Limb (tissue), 2 donors: Measurements from ENCODE around the gene EXOC3L4.
"Not testable (repeated sequence)": the region's sequence is repeated elsewhere in the genome, so short reads cannot be mapped to it uniquely, and the experiment has no call there.

Experiments used
- DNase-seq, 2 donors: peaks; one replicate each; pipeline ENCODE4 v3.0.0-alpha.2; 2016; ENCODE audit errors: extremely low spot score in 2 of 2

Gene EXOC3L4

DNA sequence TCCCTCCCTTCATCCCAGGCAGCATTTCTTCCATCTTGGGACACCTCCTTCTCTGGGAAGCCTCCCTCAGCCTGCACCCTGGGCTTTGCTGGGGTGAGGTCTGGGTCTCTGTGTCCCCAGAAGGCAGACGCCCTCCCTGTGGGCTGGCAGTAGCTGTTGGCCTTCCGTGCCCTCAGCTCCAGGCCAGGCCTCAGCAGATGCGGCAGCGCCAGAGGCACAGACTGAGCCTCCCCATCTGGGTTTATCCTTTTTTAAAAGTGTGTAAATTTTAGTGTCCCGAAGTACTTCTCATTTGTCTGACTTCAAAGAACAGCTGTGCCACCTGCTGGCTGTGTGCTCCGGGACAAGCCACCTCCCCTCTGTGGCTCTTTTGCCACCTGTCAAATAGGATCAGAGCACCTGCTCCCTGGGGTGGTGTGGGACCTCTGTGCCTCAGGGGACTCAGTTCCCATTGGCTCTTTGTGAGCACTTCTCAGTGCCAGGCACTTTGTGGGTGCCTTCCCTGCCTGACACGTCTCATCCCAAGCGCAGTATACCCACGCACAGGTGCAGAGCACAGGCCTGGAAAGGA lies 11.1 kb downstream of the EXOC3L4 start:
- no peak for DNase-seq

DNA sequence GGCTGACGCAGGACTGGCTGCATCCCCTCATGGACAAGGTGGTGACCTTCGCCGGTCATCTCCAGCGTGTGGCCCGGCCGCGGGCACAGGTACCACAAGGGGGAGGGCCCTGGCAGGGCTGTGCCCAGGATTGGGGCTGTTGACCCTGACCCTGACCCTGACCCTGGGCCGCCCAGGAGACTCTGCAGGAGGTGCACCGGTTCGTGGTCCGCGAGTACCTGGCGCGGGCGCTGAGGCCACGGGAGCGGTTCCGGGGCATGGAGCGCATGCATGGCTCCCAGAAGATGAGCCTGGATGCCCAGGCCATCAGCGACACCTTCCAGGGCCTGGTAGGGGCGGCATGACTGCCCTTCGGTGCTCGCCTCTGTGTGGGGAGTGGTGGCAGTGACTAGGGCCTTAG lies 12.9 kb downstream of the EXOC3L4 start:
- no peak for DNase-seq

DNA sequence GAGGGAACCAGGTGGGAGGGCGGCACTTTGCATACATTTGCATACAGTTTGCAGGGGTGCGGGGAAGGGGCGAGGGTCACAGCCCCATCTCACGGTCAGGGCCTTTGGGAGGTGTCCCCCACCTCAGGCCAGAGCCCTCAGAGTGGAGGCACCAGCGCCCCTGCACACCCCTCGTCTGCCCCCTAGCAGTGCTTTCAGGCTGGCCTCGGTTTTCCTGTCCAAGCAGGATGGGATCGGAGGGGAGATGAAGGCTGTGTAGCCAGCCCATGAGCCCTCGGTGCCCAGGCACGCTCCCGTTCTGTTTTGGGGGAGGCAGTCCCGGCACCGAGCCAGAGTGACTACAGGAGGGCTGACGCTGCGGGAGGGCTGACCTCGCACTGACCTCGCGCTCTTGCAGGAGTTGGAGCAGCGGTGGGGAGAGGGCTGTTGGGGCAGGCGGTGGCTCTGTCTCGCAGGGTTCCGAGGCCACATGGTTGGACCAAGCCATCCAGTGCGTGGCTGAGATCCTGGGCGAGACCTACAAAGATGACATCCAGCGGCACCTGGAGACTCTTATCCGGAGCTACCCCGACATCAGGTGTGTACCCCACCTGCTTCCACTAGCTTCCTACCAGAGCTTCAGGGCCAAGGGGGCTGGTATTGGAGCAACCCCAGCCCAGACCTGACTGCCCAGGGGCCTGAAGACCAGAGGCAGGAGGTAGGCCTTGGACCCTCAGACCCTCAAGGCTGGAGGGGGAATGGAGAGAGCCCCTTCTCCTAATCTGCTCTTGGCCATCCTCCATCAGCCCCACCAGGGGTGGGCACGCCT lies 13.6 kb downstream of the EXOC3L4 start:
- no peak for DNase-seq

DNA sequence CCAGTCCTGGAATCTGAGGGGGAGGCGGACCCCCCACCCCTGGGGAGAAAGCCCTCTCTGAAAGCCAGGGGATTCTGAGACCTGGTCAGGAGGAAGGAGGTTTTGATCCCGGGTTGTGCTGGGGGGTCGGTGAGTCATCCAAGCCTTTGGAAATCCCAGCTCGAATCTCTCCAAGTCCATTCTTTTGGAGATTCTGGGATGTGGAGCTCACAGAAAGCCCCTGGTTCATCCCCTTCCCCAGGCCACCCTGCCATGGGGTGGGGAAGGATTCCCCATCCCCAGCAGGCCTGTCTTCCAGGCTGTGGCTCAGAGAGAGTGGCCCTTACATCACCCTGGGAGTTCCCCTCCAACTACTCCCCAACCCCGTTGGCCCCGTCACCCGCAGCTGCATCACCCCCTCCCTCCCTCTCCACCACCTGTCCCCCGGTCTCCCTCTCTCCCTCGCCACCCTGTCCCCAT lies 14.3 kb downstream of the EXOC3L4 start:
- no peak for DNase-seq

DNA sequence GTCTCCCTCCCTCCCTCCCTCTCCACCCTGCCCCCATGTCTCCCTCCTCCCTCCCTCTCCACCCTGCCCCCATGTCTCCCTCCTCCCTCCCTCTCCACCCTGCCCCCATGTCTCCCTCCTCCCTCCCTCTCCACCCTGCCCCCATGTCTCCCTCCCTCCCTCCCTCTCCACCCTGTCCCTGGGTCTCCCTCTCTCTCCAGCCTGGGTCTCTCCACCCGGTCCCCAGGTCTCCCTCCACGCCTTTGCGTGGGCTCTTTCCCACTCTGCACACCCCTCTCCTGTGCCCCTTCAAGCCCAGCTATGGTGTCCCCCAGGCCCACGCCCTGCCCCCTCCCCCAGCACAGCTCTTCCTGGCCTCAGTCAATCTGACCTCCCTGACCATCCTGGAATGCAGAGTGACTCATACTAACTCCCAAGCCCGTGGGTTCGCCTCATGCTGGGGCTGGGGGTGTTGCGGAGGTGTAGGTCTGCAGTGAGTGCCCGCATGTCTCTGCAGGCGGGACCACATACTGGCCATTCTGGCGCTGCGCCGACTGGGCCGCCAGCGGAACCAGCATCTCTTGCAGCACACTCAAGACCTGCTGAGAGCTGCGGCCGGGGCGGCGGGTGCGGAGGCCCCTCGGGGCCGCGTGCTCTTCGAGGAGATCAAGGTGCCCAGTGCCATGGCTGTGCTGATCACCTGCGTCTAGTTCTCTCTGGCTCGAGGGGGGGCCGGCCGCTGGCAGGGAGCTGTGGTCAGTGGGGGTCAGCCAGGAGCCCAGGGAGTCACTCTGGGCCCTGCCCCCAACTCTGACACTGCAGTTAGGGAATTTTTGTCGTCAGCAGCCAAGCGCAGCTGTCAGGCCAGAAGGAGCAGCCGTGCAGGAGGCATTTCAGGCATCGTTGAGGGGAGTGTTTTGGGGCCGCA lies 15.3 kb downstream of the EXOC3L4 start:
- DNase-seq: peak in 1 of 2 donors; percentile 57

DNA sequence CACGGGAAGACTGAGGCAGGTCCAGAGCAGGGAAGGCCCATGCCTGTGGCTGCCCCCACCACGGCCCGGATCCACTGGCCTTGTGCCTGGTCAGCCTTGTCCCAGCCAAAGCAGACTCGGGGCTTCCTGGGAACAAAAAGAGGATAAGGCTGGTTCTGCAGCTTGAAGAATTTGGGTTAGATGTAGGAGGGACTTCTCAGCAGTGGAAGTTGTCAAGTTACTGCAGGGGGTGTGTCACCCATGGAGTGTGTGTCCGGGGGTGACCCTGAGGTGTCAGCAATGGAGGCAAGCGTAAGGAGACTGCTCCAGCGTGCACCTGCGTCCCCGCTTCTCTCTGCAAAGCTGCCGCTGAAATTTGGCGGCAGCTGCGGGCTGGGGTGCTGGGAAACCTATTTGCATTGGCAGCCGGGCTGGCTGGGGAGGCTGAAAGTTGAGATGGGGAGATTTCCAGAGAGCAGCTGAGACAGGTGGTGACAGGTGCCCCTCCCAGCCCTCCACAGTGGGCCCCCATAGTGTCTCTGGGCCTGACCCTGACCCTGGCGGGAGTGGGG lies 16.2 kb downstream of the EXOC3L4 start:
- no peak for DNase-seq

DNA sequence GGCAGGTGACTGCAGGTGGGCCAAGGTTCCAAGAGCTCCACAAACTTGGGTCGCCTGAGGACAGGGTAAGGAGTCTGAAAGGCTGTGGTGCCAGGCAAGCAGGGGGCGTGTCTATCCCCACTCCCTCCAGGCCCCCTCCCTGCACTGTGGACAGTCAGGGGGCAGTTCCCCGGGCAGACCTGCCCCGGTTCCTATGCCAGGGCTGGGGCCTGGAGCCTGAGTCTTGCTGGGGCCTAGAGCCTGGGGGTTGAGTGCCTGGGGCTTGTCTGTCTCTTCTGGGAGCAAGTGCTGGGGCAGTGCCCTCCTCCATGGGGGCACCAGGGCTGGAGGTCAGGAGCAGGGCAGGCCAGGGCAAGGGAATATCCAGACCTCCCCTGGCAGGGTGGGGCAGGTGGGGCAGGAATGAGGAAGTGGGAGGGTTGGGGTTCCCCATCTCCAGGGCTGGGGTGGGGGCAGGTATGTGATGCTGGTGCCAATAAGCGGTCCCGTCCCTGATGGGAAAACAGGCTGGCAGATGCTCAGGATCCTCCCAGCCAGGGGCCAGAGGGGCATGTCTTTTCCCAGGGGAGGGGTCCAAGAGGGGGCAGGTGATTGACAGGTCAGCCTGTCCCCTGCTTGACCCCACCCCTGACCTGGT lies 16.8 kb downstream of the EXOC3L4 start:
- no peak for DNase-seq

DNA sequence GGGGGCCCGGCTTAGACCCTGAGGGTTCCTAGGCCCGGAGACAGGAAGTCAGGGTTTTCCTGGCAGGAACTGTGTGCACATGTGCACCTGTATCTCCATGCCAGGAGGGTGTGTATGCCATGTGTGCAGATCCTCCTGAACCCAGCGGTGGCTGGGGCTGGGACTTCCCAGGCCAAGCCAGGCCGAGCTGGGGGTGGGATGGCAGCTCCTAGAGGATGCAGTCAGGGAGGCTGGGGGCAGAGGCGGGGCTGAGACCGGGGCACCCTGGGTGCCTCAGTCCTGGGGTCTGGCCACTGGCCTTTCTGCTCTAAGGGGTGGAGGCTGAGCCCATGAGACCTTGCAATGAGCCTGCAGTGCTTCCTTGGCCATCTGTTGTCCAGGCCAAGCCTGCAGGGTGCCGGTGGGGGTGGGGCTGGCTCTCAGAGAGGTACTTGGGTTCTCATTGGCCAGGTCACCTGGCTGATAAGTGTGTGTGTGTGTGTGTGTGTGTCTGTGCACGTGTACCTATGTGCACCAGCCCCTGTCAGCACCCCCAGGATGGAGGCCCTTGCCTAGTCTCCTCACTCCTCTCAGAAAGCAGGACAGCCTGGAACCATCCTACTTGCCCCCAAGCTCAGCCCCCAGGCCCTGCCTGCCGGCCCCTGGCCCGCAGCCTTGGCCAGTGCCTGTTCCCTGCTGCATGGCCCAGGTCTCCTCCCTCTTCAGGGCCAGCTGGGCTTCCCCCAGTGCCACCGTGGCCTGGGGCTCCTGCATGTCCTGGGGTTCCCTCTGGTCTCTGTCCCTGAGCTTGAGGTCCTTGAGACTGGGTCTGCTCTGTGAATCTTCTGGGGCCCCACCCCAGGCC lies 18.1 kb downstream of the EXOC3L4 start:
- no peak for DNase-seq

DNA sequence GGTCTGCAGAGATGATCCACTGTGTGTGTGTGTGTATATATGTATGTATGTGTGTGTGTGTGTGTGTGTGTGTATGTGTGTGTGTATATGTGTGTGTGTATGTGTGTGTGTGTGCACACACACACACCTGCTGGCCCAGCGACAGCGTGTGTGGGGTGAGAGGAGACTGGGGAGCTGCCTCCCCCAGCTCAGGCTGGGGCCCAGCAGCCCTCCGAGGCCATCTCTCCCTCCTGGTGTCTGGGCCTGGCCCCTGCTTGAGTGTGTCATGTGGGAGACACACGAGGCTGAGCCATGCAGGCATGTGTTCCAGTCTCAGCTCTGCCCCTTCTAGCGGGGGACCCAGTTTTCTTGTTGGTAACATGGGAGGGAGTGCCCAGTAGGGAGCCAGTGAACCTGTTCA lies 18.8 kb downstream of the EXOC3L4 start:
- no peak for DNase-seq

DNA sequence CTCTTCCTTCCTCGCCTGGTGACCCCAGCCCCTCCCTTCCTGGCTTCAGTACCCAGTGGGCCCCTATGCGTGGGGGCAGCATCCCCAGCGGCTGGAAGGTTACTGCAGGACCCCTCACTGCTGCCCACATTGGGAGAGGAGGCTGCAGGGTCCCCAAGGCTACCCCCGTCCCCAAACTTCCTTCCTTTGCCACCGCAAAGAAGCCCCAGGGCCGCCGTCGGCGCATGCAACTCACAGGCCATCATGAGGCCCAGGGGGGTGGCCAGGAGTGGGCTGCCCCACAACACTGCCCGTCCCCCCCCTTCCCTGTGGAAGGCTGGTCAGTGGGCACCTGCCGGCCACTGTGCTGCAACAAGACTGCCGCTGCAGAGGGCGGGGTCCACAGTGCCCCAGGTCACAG lies 19.2 kb downstream of the EXOC3L4 start:
- DNase-seq: no peak

DNA sequence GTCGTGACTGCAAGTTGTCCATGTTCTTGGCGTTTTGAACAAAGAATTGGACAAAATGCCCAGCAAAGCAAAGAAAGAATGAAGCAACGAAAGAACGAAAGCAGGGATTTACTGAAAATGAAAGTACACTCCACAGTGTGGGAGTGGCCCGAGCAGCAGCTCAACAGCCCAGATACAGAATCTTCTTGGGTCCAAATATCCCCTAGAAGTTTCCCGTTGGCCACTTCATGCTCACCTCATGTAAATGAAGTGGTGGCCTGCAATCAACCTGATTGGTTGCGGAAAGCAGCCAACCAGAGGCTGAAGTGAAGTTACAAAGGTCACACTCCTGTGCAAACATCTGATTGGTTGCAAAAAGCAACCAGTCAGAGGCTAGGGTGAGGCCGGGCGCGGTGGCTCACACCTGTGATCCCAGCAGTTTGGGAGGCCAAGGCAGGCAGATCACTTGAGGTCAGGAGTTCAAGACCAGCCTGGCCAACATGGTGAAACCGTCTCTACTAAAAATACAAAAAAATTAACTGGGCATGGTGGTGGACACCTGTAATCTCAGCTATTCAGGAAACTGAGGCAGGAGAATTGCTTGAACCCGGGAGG lies 20.7 kb downstream of the EXOC3L4 start:
- not testable (repeated sequence) for DNase-seq

DNA sequence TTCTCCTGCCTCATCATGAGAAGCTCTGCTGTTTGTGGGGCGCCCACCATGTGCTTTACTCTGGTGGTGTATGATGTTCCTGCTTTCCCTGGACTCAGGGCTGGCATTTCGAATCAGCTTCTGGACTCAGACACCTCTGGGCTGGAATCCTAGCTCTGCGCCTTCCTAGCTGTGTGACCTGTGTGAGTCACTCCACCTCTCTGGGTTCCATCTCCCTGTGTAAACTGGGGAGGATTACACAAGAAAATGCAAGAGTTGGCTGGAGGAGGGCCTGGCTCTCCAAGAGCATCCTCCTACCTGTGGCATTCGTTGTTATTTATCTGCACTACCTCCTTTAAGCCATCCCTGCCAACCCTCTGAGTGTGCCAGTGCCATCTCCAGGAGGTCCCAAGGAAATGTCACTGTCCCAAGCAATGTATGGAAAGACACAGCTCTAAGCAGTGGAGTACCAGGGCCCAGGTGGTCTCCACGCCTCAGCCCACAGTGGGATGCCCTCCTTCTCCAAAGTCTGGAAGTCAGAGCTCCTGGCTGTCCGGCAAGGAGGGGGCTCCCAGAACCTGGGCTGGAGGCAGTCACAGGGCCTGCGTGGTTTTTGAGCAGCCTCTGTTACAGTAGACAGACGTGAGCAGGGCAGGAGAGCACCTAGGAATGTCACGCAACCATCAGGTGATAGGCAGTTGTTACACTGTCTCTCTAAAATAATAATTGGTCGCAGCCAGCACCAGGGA lies 21.5 kb downstream of the EXOC3L4 start:
- no peak for DNase-seq

DNA sequence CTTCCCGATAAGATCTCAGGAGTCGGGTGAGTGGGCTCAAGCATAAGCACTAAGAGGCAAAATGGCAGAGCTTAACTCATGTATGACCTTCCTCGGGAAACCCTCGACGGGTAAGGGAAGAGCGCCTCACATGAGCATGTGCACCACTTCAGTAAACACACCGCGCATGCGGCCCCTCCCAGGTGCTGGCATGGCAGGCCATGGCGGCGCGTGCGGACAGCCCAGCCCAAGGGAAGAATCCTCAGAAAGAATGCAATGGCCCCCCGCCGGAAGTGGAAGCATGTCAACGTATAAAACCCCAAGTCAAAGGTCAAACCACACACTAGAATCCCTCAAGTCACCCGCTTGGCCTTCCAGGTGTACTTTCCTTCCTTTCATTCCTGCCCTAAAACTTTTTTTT lies 22.1 kb downstream of the EXOC3L4 start:
- no peak for DNase-seq

DNA sequence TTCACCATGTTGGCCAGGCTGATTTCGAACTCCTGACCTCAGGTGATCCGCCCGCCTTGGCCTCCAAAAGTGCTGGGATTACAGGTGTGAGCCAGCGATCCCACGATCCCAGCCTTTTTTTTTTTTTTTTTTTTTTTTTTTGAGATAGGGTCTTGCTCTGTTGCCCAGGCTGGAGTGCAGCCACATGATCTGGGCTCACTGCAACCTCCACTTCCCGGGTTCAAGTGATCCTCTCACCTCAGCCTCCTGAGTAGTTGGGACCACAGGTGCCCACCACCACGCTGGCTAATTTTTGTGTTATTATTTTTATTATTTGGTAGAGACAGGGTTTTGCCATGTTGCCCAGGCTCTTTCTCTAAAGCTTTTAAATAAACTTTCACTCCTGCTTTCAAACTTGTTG lies 23.0 kb downstream of the EXOC3L4 start:
- DNase-seq: not testable (repeated sequence)

DNA sequence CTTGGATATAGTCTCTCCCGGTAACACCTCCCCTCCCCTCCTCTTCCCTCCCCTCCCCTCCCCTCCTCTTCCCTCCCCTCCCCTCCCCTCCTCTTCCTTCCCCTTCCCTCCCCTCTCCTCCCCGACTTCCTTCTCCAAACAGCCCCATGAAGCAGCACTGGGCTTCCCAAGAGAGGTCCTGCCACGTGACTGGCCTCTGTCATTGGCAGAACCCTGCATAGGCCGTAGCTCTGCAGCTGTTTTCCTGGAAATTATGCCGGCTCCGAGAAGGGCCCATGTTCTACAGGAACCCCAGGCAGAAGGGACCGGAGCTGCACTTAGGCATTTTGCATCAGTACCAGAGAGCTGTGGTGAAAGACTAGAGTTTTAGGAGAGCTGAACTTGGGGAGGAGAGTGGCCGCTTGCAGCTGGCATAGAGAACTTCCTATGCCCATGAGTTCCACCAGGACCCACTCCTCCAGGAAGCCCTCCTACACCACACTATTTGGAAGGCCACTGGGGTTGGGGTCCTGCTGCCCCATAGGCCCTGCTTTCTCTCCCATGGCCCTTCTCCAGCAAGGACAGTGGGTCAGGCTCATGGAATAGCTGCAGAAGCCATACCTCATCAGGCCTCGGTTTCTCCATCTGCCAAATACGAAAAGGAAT lies 23.6 kb downstream of the EXOC3L4 start:
- peak; percentile 61 to 68 for DNase-seq

DNA sequence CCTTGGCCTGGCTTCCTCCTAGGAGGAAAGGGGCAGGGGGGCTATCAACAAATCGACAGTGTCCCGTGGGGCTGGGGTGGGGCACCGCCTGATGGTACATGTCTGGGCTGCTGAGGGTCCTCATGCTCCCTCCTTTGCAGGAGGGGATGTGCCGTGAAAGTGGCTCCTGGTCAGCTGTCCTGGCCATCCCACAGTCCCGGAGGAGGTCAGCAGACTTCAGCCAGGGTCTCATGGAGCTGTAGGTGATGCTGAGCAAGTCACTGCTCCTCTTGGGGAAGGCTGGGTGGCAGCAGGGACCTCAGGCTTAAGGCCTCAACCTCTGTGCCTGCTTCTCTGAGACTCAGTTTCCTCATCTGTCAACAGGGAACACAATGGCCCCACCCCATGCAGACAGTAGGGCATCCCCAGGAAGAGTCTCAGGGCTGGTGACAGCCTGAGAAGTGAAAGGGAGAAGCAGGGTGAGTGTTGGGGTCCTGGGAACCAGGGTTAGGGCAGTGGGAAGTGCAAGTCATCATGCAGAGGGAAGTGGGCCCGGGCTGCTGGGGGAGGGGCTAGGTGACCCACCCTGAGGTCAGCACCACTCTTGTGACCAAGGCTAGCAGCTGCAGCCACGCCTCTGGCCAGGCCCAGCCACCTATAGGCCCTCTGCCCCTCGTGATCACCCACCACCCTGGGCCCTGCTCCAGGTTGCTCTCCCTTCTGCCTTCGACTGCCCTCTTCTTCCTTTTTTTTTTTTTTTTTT lies 24.3 kb downstream of the EXOC3L4 start:
- no peak for DNase-seq

DNA sequence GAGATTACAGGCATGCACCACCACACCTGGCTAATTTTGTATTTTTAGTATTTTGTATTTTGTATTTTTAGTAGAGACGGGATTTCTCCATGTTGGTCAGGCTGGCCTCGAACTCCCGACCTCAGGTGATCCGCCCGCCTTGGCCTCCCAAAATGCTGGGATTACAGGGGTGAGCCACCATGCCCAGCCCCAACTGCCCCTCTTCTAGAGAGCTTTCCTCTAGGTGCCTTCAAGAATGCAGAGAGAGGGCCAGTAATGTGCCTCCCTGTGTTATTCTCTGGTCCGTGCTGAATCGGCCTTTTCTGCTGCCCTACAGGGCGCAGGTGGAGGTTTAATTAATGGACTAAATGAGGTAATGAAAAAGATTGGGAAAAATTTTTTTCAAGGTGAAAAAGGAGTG lies 25.0 kb downstream of the EXOC3L4 start:
- DNase-seq: not testable (repeated sequence)
